ENCODE data around the gene PSENEN.
"Not testable (repeated sequence)": the region's sequence is repeated elsewhere in the genome, so short reads cannot be mapped to it uniquely, and the experiment has no call there.

Gene PSENEN

GRCh38 chr19:35720163-35720524 is 25.3 kb upstream of the PSENEN start:
- DNase-seq (ENCODE audit: low read depth, low spot score), result no peak
- Histone ChIP-seq H3K9me3 (ENCODE audit: insufficient read depth, low read length) (no peaks in the 10 kb centered on the region), H3K27me3 (ENCODE audit: insufficient read depth, insufficient read length) (no peaks in the 10 kb centered on the region), H3K4me3 (ENCODE audit: insufficient read length, low read depth) (no peak overlapping the region), H3K9ac (ENCODE audit: insufficient read length, low read depth) (no peak overlapping the region), H3K36me3 (ENCODE audit: insufficient read depth, insufficient read length, low read length) (peaks cover 54% of the 10 kb centered on the region), H3K4me1 (ENCODE audit: insufficient read depth, insufficient read length) (peaks cover 8% of the 10 kb centered on the region)
- TF ChIP-seq YY1 (IDR thresholded peaks at IDR 0.05; ENCODE audit: insufficient read depth, insufficient read length) (no peak), ZNF274 (IDR thresholded peaks at IDR 0.05; ENCODE audit: low read depth, low read length) (no peak), SUZ12 (IDR thresholded peaks at IDR 0.05; ENCODE audit: extremely low read depth, insufficient read depth, insufficient read length) (no peak)

- TF ChIP-seq YY1 (IDR thresholded peaks at IDR 0.05; ENCODE audit: insufficient read depth, insufficient read length) (no peak), SUZ12 (IDR thresholded peaks at IDR 0.05; ENCODE audit: extremely low read depth, insufficient read depth, insufficient read length) (no peak), ZNF274 (IDR thresholded peaks at IDR 0.05; ENCODE audit: low read depth, low read length) (no peak)
- peaks cover 59% of the 10 kb centered on the region for H3K36me3 ChIP-seq (ENCODE audit: insufficient read depth, insufficient read length, low read length)
- peaks cover 3% of the 10 kb centered on the region for H3K4me1 ChIP-seq (ENCODE audit: insufficient read depth, insufficient read length)
- H3K9me3 ChIP-seq (ENCODE audit: insufficient read depth, low read length), result no peaks in the 10 kb centered on the region
- no peaks in the 10 kb centered on the region for H3K27me3 ChIP-seq (ENCODE audit: insufficient read depth, insufficient read length)
- no peak for DNase-seq (ENCODE audit: low read depth, low spot score)
- H3K4me3 ChIP-seq (ENCODE audit: insufficient read length, low read depth), result no peak overlapping the region
- no peak overlapping the region for H3K9ac ChIP-seq (ENCODE audit: insufficient read length, low read depth)
Measured at GRCh38 chr19:35720648-35721047, 24.8 kb upstream of the PSENEN start.

DNA sequence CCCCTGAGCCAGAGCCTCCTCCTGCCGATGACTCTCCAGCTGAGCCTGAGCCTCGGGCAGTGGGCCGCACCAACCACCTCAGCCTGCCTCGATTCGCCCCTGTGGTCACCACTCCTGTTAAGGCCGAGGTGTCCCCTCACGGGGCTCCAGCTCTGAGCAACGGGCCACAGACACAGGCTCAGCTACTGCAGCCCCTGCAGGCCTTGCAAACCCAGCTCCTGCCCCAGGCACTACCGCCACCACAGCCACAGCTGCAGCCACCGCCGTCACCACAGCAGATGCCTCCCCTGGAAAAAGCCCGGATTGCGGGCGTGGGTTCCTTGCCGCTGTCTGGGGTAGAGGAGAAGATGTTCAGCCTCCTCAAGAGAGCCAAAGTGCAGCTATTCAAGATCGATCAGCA is 24.1 kb upstream of the PSENEN start:
- no peak overlapping the region for H3K9ac ChIP-seq (ENCODE audit: insufficient read length, low read depth)
- H3K36me3 ChIP-seq (ENCODE audit: insufficient read depth, insufficient read length, low read length), result peaks cover 66% of the 10 kb centered on the region
- no peaks in the 10 kb centered on the region for H3K27me3 ChIP-seq (ENCODE audit: insufficient read depth, insufficient read length)
- H3K4me3 ChIP-seq (ENCODE audit: insufficient read length, low read depth), result no peak overlapping the region
- no peak for TF ChIP-seq SUZ12 (IDR thresholded peaks at IDR 0.05; ENCODE audit: extremely low read depth, insufficient read depth, insufficient read length)
- TF ChIP-seq YY1 (IDR thresholded peaks at IDR 0.05; ENCODE audit: insufficient read depth, insufficient read length), result no peak
- no peak for TF ChIP-seq ZNF274 (IDR thresholded peaks at IDR 0.05; ENCODE audit: low read depth, low read length)
- H3K9me3 ChIP-seq (ENCODE audit: insufficient read depth, low read length), result no peaks in the 10 kb centered on the region
- DNase-seq (ENCODE audit: low read depth, low spot score), result no peak
- H3K4me1 ChIP-seq (ENCODE audit: insufficient read depth, insufficient read length), result no peaks in the 10 kb centered on the region

DNA sequence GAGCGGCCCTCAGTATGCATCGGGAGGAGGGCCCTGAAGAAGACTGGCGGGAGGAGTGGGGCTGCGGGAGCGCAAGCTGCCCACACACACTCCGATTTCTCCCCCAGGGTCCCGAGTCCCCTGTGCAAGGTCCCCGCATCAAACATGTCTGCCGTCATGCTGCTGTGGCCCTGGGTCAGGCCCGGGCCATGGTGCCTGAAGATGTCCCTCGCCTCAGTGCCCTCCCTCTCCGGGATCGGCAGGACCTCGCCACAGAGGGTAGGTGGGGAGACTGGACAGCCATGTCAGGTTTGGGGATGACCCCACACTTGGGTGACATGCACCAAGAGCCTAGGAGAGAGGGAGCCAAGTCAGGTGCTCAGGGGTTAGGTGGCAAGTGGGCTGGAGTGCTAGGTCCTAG is 23.0 kb upstream of the PSENEN start:
- Histone ChIP-seq H3K9me3 (ENCODE audit: insufficient read depth, low read length) (no peaks in the 10 kb centered on the region), H3K9ac (ENCODE audit: insufficient read length, low read depth) (no peak overlapping the region), H3K4me1 (ENCODE audit: insufficient read depth, insufficient read length) (no peaks in the 10 kb centered on the region), H3K4me3 (ENCODE audit: insufficient read length, low read depth) (no peak overlapping the region), H3K27me3 (ENCODE audit: insufficient read depth, insufficient read length) (no peaks in the 10 kb centered on the region), H3K36me3 (ENCODE audit: insufficient read depth, insufficient read length, low read length) (peaks cover 74% of the 10 kb centered on the region)
- TF ChIP-seq ZNF274 (IDR thresholded peaks at IDR 0.05; ENCODE audit: low read depth, low read length) (no peak), YY1 (IDR thresholded peaks at IDR 0.05; ENCODE audit: insufficient read depth, insufficient read length) (no peak), SUZ12 (IDR thresholded peaks at IDR 0.05; ENCODE audit: extremely low read depth, insufficient read depth, insufficient read length) (no peak)
- DNase-seq (ENCODE audit: low read depth, low spot score), result no peak

GRCh38 chr19:35722897-35723296 is 22.6 kb upstream of the PSENEN start:
- Histone ChIP-seq H3K27me3 (ENCODE audit: insufficient read depth, insufficient read length) (no peaks in the 10 kb centered on the region), H3K4me3 (ENCODE audit: insufficient read length, low read depth) (no peak overlapping the region), H3K9ac (ENCODE audit: insufficient read length, low read depth) (no peak overlapping the region), H3K36me3 (ENCODE audit: insufficient read depth, insufficient read length, low read length) (peaks cover 78% of the 10 kb centered on the region), H3K4me1 (ENCODE audit: insufficient read depth, insufficient read length) (no peaks in the 10 kb centered on the region), H3K9me3 (ENCODE audit: insufficient read depth, low read length) (no peaks in the 10 kb centered on the region)
- no peak for DNase-seq (ENCODE audit: low read depth, low spot score)
- TF ChIP-seq SUZ12 (IDR thresholded peaks at IDR 0.05; ENCODE audit: extremely low read depth, insufficient read depth, insufficient read length) (no peak), ZNF274 (IDR thresholded peaks at IDR 0.05; ENCODE audit: low read depth, low read length) (no peak), YY1 (IDR thresholded peaks at IDR 0.05; ENCODE audit: insufficient read depth, insufficient read length) (no peak)

- H3K9me3 ChIP-seq (ENCODE audit: insufficient read depth, low read length), result no peaks in the 10 kb centered on the region
- H3K9ac ChIP-seq (ENCODE audit: insufficient read length, low read depth), result no peak overlapping the region
- no peak for TF ChIP-seq ZNF274 (IDR thresholded peaks at IDR 0.05; ENCODE audit: low read depth, low read length)
- no peak for TF ChIP-seq SUZ12 (IDR thresholded peaks at IDR 0.05; ENCODE audit: extremely low read depth, insufficient read depth, insufficient read length)
- no peak for TF ChIP-seq YY1 (IDR thresholded peaks at IDR 0.05; ENCODE audit: insufficient read depth, insufficient read length)
- no peak for DNase-seq (ENCODE audit: low read depth, low spot score)
- H3K4me1 ChIP-seq (ENCODE audit: insufficient read depth, insufficient read length), result no peaks in the 10 kb centered on the region
- no peak overlapping the region for H3K4me3 ChIP-seq (ENCODE audit: insufficient read length, low read depth)
- H3K36me3 ChIP-seq (ENCODE audit: insufficient read depth, insufficient read length, low read length), result peaks cover 86% of the 10 kb centered on the region
- no peaks in the 10 kb centered on the region for H3K27me3 ChIP-seq (ENCODE audit: insufficient read depth, insufficient read length)
Measured at GRCh38 chr19:35723671-35724070, 21.8 kb upstream of the PSENEN start.

DNA sequence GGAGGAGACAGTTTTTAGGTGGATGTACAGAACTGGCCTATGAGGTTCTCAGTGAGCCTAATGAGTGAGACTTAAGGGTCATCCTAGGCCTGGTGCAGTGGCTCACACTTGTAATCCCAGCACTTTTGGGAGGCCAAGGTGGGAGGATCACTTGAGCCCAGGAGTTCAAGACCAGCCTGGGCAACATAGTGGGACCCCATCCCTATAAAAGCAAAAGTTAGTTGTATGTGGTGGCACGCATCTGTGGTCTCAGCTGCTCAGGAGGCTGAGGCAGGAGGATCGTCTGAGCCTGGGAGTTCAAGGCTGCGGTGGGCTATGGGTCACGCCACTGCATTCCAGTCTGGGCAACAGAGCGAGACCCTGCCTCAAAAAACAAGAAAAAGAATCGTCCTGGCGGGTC is 21.3 kb upstream of the PSENEN start:
- not testable (repeated sequence) for H3K4me1 ChIP-seq (ENCODE audit: insufficient read depth, insufficient read length); H3K4me3 ChIP-seq (ENCODE audit: insufficient read length, low read depth); H3K27me3 ChIP-seq (ENCODE audit: insufficient read depth, insufficient read length); DNase-seq (ENCODE audit: low read depth, low spot score); H3K9me3 ChIP-seq (ENCODE audit: insufficient read depth, low read length); H3K9ac ChIP-seq (ENCODE audit: insufficient read length, low read depth)
- H3K36me3 ChIP-seq (ENCODE audit: insufficient read depth, insufficient read length, low read length), result peaks cover 91% of the 10 kb centered on the region

- H3K4me1 ChIP-seq (ENCODE audit: insufficient read depth, insufficient read length), result no peaks in the 10 kb centered on the region
- TF ChIP-seq SUZ12 (IDR thresholded peaks at IDR 0.05; ENCODE audit: extremely low read depth, insufficient read depth, insufficient read length) (no peak), YY1 (IDR thresholded peaks at IDR 0.05; ENCODE audit: insufficient read depth, insufficient read length) (no peak), ZNF274 (IDR thresholded peaks at IDR 0.05; ENCODE audit: low read depth, low read length) (no peak)
- H3K36me3 ChIP-seq (ENCODE audit: insufficient read depth, insufficient read length, low read length), result peaks cover 92% of the 10 kb centered on the region
Measured at GRCh38 chr19:35724560-35724959, 20.9 kb upstream of the PSENEN start.

More at GRCh38 chr19:35724560-35724959, 20.9 kb upstream of the PSENEN start:
- H3K4me3 ChIP-seq (ENCODE audit: insufficient read length, low read depth), result no peak overlapping the region
- H3K27me3 ChIP-seq (ENCODE audit: insufficient read depth, insufficient read length), result no peaks in the 10 kb centered on the region
- no peaks in the 10 kb centered on the region for H3K9me3 ChIP-seq (ENCODE audit: insufficient read depth, low read length)
- no peak overlapping the region for H3K9ac ChIP-seq (ENCODE audit: insufficient read length, low read depth)
- no peak for DNase-seq (ENCODE audit: low read depth, low spot score)
